K562 (cell line): ENCODE measurements around the gene USP35. TPM values are rescaled to one million over a fixed set of nuclear protein-coding genes. Genes with fewer than 3 reads are reported as not detected.

Experiments used
- ATAC-seq: fragments of 200-7000 bp; cut with Tn5 transposase; 3 replicates; pipeline ENCODE4 v1.9.1; 2020; ENCODE audit warnings: moderate library complexity
- BruUV-seq: library from RNA; stranded (reverse); fragments of 400-500 nt; replicated peaks from 2 replicates; lab custom pipeline; 2021; lab: Mats Ljungman, UMichigan
- CTCF ChIA-PET: fragments of 300-600 bp; formaldehyde crosslinking; extraction: SDS; loops from one replicate; lab custom pipeline; 2021; ENCODE audit warnings: low intra/inter-chr PET ratio; lab: Yijun Ruan, JAX
- POLR2A ChIA-PET: fragments of 300-600, 350-650 bp; sonication (Branson Sonifier 250); formaldehyde crosslinking; extraction: SDS; loops from one replicate; lab custom pipeline; 2021; ENCODE audit warnings: antibody characterized with exemption, inconsistent platforms; lab: Yijun Ruan, JAX
- DNase-seq, 4 experiments: peaks; one replicate each; pipeline versions ENCODE4 v3.0.0 to v3.0.0-alpha.2; 2011 to 2018; ENCODE audit warnings: low spot score in 3 of 4, mixed read lengths in 3 of 4; ENCODE audit errors: extremely low read depth in 1 of 4
- FAIRE-seq: peaks from 2 replicates; lab custom pipeline; 2011; peaks lifted over from hg19 to GRCh38; lab: Jason Lieb, UNC
- H2AFZ ChIP-seq: 2 replicates; pipeline ENCODE4 v1.6.0; 2011; ENCODE audit warnings: low read depth, low read length, control low read depth, inconsistent platforms
- H3K27ac ChIP-seq: fragments of 200-600 bp; 3 replicates; pipeline ENCODE4 v1.8.0; 2011; ENCODE audit warnings: low read depth, mild to moderate bottlenecking, control low read depth, inconsistent platforms, low read length, moderate library complexity, mixed read lengths; ENCODE audit errors: extremely low read depth
- H3K27me3 ChIP-seq, 2 experiments: fragments of 300-600 bp in 1 of 2; 2 replicates in 1 of 2; 3 replicates in 1 of 2; pipeline versions ENCODE4 v1.6.0 to v1.8.0; 2011; ENCODE audit warnings: inconsistent platforms in 2 of 2, low read length in 2 of 2, mild to moderate bottlenecking in 1 of 2, mixed read lengths in 1 of 2, moderate library complexity in 1 of 2; ENCODE audit not compliant: control insufficient read depth in 2 of 2, insufficient read depth in 2 of 2
- H3K36me3 ChIP-seq: fragments of 300-600 bp; 3 replicates; pipeline ENCODE4 v1.8.0; 2011; ENCODE audit warnings: mild to moderate bottlenecking, low read length, inconsistent platforms; ENCODE audit not compliant: control insufficient read depth, insufficient read depth
- H3K4me1 ChIP-seq, 2 experiments: fragments of 200-600 bp in 1 of 2; replicated peaks in 1 of 2; 2 replicates in 1 of 2; 3 replicates in 1 of 2; pipeline versions ENCODE4 v1.5.1 to v1.8.0; 2011; ENCODE audit warnings: inconsistent platforms in 2 of 2, low read length in 2 of 2, mild to moderate bottlenecking in 1 of 2, mixed read lengths in 1 of 2, moderate library complexity in 1 of 2; ENCODE audit not compliant: control insufficient read depth in 2 of 2, insufficient read depth in 2 of 2
- H3K4me2 ChIP-seq: 2 replicates; pipeline ENCODE4 v1.6.1; 2011; ENCODE audit warnings: low read length, control low read depth, inconsistent platforms, mixed read lengths; ENCODE audit not compliant: insufficient read depth
- H3K4me3 ChIP-seq: fragments of 200-600 bp; sonication (generic), shearing (Covaris generic); 2 replicates; pipeline ENCODE4 v1.5.1; 2016; ENCODE audit warnings: control low read depth, inconsistent platforms
- H3K79me2 ChIP-seq: fragments of 200-600 bp; 3 replicates; pipeline ENCODE4 v1.8.0; 2011; ENCODE audit warnings: low read length, inconsistent platforms; ENCODE audit not compliant: control insufficient read depth, insufficient read depth
- H3K9ac ChIP-seq, 2 experiments: 2 replicates each; pipeline versions ENCODE4 v1.6.0 to v1.6.1; 2011; ENCODE audit warnings: low read depth in 2 of 2, low read length in 2 of 2, control low read depth in 1 of 2, inconsistent platforms in 1 of 2, mild to moderate bottlenecking in 1 of 2, mixed read lengths in 1 of 2; ENCODE audit not compliant: insufficient read depth in 1 of 2
- H3K9me1 ChIP-seq: one replicate; pipeline ENCODE4 v1.6.0; 2011; ENCODE audit warnings: inconsistent platforms, mild to moderate bottlenecking, low read length, moderate library complexity; ENCODE audit not compliant: control insufficient read depth, insufficient read depth
- H3K9me3 ChIP-seq: replicated peaks from 2 replicates; pipeline ENCODE4 v1.5.1; 2011; ENCODE audit warnings: low read depth, low read length, inconsistent platforms; ENCODE audit not compliant: control insufficient read depth, insufficient read depth
- H4K20me1 ChIP-seq: replicated peaks from 2 replicates; pipeline ENCODE4 v1.6.1; 2011; ENCODE audit warnings: low read length, inconsistent platforms, mixed read lengths; ENCODE audit not compliant: control insufficient read depth, insufficient read depth
- CEBPB ChIP-seq: fragments of 450-650 bp; IDR thresholded peaks from 2 replicates; pipeline ENCODE4 v1.6.1; 2016; ENCODE audit warnings: missing genetic modification characterization, missing compliant biosample characterization
- DDX20 ChIP-seq: fragments of 450-650 bp; IDR thresholded peaks from 2 replicates; pipeline ENCODE4 v1.6.1; 2016; ENCODE audit warnings: missing genetic modification characterization, low read depth, mild to moderate bottlenecking, missing compliant biosample characterization, moderate library complexity
- JUN ChIP-seq, 2 experiments: sonication (generic) in 1 of 2; formaldehyde crosslinking in 1 of 2; IDR thresholded peaks; 2 replicates each; pipeline versions ENCODE4 v1.6.1 to v1.8.0; 2012 to 2022; ENCODE audit warnings: borderline replicate concordance in 2 of 2, mild to moderate bottlenecking in 2 of 2, improper control_type of control experiment in 1 of 2, low read depth in 1 of 2, low read length in 1 of 2, missing genetic modification reagents in 1 of 2
- KAT8 ChIP-seq: fragments of 450-650 bp; IDR thresholded peaks from 2 replicates; pipeline ENCODE4 v1.6.1; 2016; ENCODE audit warnings: low read depth, mild to moderate bottlenecking
- MBD2 ChIP-seq: sonication (generic); IDR thresholded peaks from 2 replicates; pipeline ENCODE4 v1.6.1; 2016; ENCODE audit warnings: low read depth, borderline replicate concordance
- MXI1 ChIP-seq: IDR thresholded peaks from 2 replicates; pipeline ENCODE4 v1.6.1; 2011; ENCODE audit warnings: low read depth, mild to moderate bottlenecking, improper control_type of control experiment, low read length
- NFIC ChIP-seq: fragments of 450-650 bp; IDR thresholded peaks from 2 replicates; pipeline ENCODE4 v1.6.1; 2017; ENCODE audit warnings: mild to moderate bottlenecking, inconsistent platforms
- RBM25 ChIP-seq: fragments of 200-400 bp; formaldehyde crosslinking; IDR thresholded peaks from 2 replicates; pipeline ENCODE4 v1.6.1; 2018; ENCODE audit warnings: low read length, low read depth, moderate library complexity; ENCODE audit not compliant: severe bottlenecking
- YBX1 ChIP-seq: fragments of 450-650 bp; IDR thresholded peaks from 2 replicates; pipeline ENCODE4 v1.7.1; 2016; ENCODE audit warnings: mild to moderate bottlenecking
- ZNF23 ChIP-seq: fragments of 250-450 bp; sonication (Bioruptor Pico); IDR thresholded peaks from 2 replicates; pipeline ENCODE4 v1.4.0; 2020; ENCODE audit warnings: mild to moderate bottlenecking
- ZNF79 ChIP-seq: fragments of 250-450 bp; sonication (Bioruptor Pico); IDR thresholded peaks from 2 replicates; pipeline ENCODE4 v1.4.0; 2020; ENCODE audit warnings: low read depth, mild to moderate bottlenecking, moderate library complexity
- WGBS: fragments of 100-300 bp; shearing (Covaris generic); methylation state at CpG from one replicate; pipeline ENCODE4 v1.1.6; 2016; ENCODE audit warnings: low coverage, mixed read lengths; ENCODE audit not compliant: insufficient coverage; ENCODE audit errors: missing lambda C conversion rate; 5-methylcytosine and 5-hydroxymethylcytosine counted together
- in situ Hi-C: fragments of 300-500 bp; cut with MboI; formaldehyde crosslinking; loops from 4 replicates; pipeline ENCODE4 v1.15.0; 2018; ENCODE audit warnings: inconsistent platforms, mixed read lengths
- intact Hi-C: fragments of 100-400 bp; cut with micrococcal nuclease; formaldehyde crosslinking; loops from 2 replicates; pipeline ENCODE4 v1.14.2; 2022
- polyA plus RNA-seq, 8 experiments: library from polyadenylated mRNA; depleted of rRNA in 4 of 8; stranded (reverse) in 5 of 8; unstranded in 3 of 8; fragments of >200 nt; fragmentation: Nextera tagmentation in 2 of 8; fragmentation: Illumina TruSeq in 1 of 8; extraction: Ambion mirVana in 2 of 8; extraction: Trizol in 1 of 8; gene quantifications; 2 replicates each; pipeline versions ENCODE4 v1.2.1 to v1.2.3, GENCODE V29; 2011 to 2014; ENCODE audit warnings: inconsistent platforms in 1 of 8, missing spikeins in 1 of 8
- total RNA-seq, 7 experiments: library from RNA; depleted of rRNA in 6 of 7; stranded (reverse); fragments of >200 nt in 6 of 7; fragmentation: Illumina TruSeq in 2 of 7; extraction: Trizol in 2 of 7; gene quantifications; 2 replicates each; pipeline versions ENCODE4 v1.2.1 to v1.2.3, GENCODE V29; 2011 to 2021; ENCODE audit warnings: low replicate concordance in 1 of 7
- TF ChIP-seq, protein P1 (sequence below), 2 experiments: fragments of 450-650 bp in 1 of 2; sonication (generic) in 1 of 2; formaldehyde crosslinking in 1 of 2; IDR thresholded peaks in 1 of 2; conservative IDR thresholded peaks in 1 of 2; 2 replicates each; pipeline versions ENCODE4 v1.6.1 to v1.8.1; 2016 to 2023; ENCODE audit warnings: mild to moderate bottlenecking in 2 of 2, moderate library complexity in 2 of 2, inconsistent platforms in 1 of 2, missing genetic modification reagents in 1 of 2
- TF ChIP-seq, protein P2 (sequence below): sonication (generic); formaldehyde crosslinking; IDR thresholded peaks from 2 replicates; pipeline ENCODE4 v1.8.0; 2023; ENCODE audit warnings: mild to moderate bottlenecking, missing genetic modification reagents

The USP35 gene
- total and polyA plus RNA-seq, 9 of the 15 experiments (the other 6 are each of a cell fraction or from before 2014, with no cell fraction given) = 0.01 to 4.8 (median 3.6) TPM

DNA sequence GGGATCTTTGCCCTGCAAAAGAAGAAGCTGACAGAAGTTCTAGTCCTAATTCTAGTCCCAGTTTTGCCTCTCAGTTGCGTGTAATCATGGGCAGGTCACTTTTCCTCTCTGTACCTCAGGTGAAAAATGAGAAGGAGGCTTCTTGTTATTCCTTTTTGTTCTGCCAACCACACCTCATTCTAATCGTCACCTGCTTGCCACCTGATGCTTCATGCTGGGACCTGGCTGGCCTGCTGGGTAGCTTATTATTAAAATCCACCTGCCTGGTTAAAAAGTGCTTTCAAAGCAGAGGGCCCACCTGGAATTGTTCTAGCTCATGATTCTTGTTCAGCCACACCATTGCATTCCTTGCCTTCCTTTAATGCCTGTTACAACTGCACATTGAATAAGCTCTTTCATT, 40.9 kb upstream of the USP35 start:
- Histone ChIP-seq H2AFZ (no peak overlapping the region), H3K36me3 (no peaks in the 10 kb centered on the region; the same call in 2 of the 3 replicates), H4K20me1 (no peaks in the 10 kb centered on the region), H3K4me1 (no peaks in the 10 kb centered on the region), H3K27ac (no peak overlapping the region)
- 47% methylated on average over 2 of the region's 2 CpGs for WGBS
- no peak for FAIRE-seq
- POLR2A ChIA-PET = interaction anchor here (0.9 to 1.1 kb wide), 2 partner anchors 9 to 21 kb away, joined by 3 read pairs; partner anchors contain the start of gene ALG8
- no peak for ATAC-seq
- TF ChIP-seq, protein P1, sequence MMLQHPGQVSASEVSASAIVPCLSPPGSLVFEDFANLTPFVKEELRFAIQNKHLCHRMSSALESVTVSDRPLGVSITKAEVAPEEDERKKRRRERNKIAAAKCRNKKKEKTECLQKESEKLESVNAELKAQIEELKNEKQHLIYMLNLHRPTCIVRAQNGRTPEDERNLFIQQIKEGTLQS (IDR thresholded peaks at IDR 0.05) = no peak
- TF ChIP-seq, protein P1 (CRISPR knock-in tag; conservative IDR thresholded peaks at IDR 0.05) = no peak
- TF ChIP-seq MXI1 (no peak), JUN (IDR thresholded peaks at IDR 0.05; ENCODE audit: borderline replicate concordance, low read depth, low read length) (no peak), JUN (CRISPR knock-in tag; IDR thresholded peaks at IDR 0.05; ENCODE audit: borderline replicate concordance) (no peak), KAT8 (no peak), NFIC (no peak), ZNF23 (no peak), RBM25 (no peak), CEBPB (tag) (no peak), ZNF79 (CRISPR knock-in tag) (no peak), MBD2 (no peak), YBX1 (no peak), DDX20 (no peak)
- TF ChIP-seq, protein P2, sequence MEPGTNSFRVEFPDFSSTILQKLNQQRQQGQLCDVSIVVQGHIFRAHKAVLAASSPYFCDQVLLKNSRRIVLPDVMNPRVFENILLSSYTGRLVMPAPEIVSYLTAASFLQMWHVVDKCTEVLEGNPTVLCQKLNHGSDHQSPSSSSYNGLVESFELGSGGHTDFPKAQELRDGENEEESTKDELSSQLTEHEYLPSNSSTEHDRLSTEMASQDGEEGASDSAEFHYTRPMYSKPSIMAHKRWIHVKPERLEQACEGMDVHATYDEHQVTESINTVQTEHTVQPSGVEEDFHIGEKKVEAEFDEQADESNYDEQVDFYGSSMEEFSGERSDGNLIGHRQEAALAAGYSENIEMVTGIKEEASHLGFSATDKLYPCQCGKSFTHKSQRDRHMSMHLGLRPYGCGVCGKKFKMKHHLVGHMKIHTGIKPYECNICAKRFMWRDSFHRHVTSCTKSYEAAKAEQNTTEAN (CRISPR knock-in tag) = no peak
- TF ChIP-seq, all 486 proteins: peak for 0
- in situ Hi-C loops (no loop called here), intact Hi-C loops (loop anchor here (5.0 kb wide), 2 partner anchors 39 to 414 kb away; partner anchors contain the start of genes KCTD21 and USP35)
- Histone ChIP-seq H3K4me3 (no peak overlapping the region), H3K9me1 (no peaks in the 10 kb centered on the region), H3K4me2 (no peak overlapping the region), H3K79me2 (no peaks in the 10 kb centered on the region), H3K9me3 (no peaks in the 10 kb centered on the region), H3K9ac (no peak overlapping the region), H3K27me3 (no peaks in the 10 kb centered on the region)
- no TSS peak for BruUV-seq
- no peak for DNase-seq
- CTCF ChIA-PET = no interaction called here
